Stimulated activated CD4-positive, alpha-beta T cell treated with anti-CD3 and anti-CD28 coated beads, Interleukin-4, amount 100 ng/mL, for 24 hours (primary cell): ENCODE results near the gene PPP1R26.
"Not testable (repeated sequence)": the region's sequence is repeated elsewhere in the genome, so short reads cannot be mapped to it uniquely, and the experiment has no call there.

Experiments used
- DNase-seq: peaks from one replicate; pipeline ENCODE4 v3.0.0-alpha.2; 2020

Gene PPP1R26

GRCh38 chr9:135523521-135524129 lies 44.0 kb downstream of the PPP1R26 start:
- DNase-seq: no peak

DNA sequence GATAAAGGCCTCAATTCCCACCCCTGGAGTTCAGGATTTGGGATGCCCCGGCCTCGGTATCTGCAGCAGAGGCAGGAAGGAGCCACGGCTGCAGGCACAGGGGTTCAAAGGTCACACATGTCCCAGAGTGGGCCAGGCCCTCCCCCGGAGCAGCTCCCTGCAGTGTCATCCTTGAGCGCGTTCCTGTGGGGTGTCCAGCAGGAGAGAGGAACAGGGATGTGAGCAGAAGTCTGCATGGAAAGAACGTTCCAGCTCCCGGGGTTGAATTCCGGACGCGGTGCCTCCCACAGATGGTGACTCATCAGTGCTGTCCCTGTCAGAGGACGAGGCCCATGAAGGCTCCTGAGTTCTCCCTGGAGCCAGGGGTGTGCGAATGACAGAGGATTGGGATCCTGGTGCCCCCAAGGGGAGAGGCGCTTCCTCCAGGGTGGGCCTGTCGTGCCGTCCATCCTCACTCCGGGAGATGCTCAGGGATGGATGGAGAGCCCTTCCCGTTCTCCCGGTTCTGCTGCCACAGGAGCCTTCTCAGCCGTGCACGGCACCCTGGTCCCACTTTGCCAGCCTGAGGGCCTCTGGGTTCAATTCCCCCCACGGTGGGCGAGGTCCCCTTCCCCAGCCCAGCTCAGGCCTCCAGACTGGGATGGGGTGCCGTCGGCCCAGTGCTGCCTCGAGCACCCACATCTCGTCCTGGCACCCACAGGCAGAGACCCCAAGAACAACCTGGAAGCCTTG lies 44.7 kb downstream of the PPP1R26 start:
- DNase-seq: no peak

DNA sequence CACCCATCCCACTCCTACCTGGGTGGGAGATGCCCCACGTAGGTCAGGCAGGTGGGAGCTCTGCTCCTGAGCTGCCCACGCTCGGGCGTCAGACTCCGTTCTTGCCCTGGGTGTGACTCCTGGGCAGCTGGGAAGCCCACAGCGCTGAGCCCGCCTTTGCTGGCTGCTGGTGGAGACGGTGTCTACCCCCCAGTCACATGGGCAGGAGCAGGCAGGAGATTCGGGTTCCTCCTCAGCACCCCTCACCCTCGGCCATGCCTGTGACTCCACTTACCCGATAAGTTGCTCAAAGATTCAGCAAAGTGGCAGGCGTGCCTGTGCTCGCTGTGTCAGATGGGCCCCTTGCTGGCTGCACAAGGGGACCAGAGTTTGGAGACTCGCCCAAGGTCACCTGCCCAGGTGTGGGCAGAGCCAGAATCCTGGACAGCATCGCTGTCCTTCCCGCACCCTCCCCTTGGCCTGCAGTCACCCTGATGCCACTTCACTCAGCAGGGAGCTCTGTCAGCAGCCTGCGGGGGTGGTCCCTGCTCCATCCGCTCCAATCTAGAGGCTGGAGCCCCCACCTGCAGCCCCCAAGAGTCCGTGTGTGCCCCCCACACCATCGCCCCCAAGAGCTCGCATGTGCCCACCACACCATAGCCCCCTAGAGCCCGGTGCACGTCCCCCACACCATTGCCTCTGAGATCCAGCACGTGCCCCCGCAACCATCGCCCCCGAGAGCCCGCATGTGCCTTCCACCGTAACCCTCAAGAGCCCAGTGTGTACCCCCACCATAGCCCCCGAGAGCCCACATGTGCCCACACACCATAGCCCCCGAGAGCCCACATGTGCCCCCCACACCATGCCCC lies 45.9 kb downstream of the PPP1R26 start:
- no peak for DNase-seq

DNA sequence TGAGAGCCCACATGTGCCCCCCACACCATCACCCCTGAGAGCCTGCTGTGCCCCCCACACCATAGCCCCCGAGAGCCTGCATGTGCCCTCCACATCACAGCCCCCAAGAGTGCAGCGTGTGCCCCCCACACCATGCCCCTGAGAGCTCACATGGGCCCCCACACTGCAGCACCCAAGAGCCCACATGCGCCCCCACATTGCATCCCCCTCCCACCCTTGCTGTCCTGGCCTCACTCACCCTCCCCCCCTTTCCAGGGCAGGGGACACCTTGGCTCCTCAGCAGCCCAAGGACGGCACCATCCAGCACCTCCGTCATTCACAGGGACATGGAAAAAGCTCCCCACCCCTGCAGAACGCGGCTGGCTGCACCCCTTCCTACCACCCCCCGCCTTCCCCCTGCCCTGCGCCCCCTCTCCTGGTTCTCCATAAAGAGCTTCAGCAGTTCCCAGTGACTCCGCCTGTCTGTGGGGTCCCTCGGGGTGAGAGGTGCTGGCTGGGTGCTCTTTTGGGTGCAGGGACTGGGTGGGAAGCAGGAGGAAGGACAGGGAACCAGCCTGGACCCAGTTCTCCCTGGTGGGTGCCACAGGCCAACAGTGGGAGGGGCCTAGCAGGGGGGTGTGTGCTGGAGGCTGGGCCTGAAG lies 46.6 kb downstream of the PPP1R26 start:
- no peak for DNase-seq

- DNase-seq: no peak
Measured at GRCh38 chr9:135526730-135527571, 47.4 kb downstream of the PPP1R26 start.

GRCh38 chr9:135528842-135529435 lies 49.4 kb downstream of the PPP1R26 start:
- DNase-seq: not testable (repeated sequence)

GRCh38 chr9:135530146-135530545 lies 50.6 kb downstream of the PPP1R26 start:
- no peak for DNase-seq

GRCh38 chr9:135531096-135531495 lies 51.5 kb downstream of the PPP1R26 start:
- DNase-seq: no peak

GRCh38 chr9:135533113-135533512 lies 53.5 kb downstream of the PPP1R26 start:
- DNase-seq: no peak

GRCh38 chr9:135533674-135534073 lies 54.1 kb downstream of the PPP1R26 start:
- DNase-seq: no peak

GRCh38 chr9:135534192-135534711 lies 54.7 kb downstream of the PPP1R26 start:
- DNase-seq: not testable (repeated sequence)

- DNase-seq: not testable (repeated sequence)
Measured at GRCh38 chr9:135534826-135535225, 55.2 kb downstream of the PPP1R26 start.

- DNase-seq: not testable (repeated sequence)
Measured at GRCh38 chr9:135535631-135536030, 56.0 kb downstream of the PPP1R26 start.

DNA sequence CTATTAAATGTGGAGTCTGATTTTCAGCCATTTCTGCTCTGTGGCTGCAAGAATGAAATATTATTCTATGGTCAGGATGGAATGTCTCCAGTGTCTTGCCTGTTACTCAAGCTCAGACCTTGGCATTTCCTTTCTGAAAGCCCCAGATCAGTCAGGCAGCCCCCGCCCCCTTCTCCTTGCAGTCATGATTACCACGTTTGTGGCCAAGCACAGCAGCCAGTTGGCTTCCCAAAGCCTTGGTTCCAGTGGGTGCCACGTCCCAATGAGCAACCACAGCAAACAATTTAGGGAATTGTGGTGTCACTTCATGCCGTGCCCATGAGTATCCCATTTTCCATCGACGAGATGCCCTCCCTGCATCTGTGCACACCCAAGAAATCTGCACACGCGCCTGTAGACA lies 56.6 kb downstream of the PPP1R26 start:
- DNase-seq: no peak
